Neutrophil (primary cell): ENCODE results near the gene RMI2.
A peak's percentile ranks its signal among the peaks of the same experiment; 100 is the strongest.
"Not testable (repeated sequence)": the region's sequence is repeated elsewhere in the genome, so short reads cannot be mapped to it uniquely, and the experiment has no call there.

Experiments used
- H3K27ac ChIP-seq: fragments of 200-600 bp; sonication (generic); 2 replicates; pipeline ENCODE4 v1.5.1; 2016; ENCODE audit warnings: mild to moderate bottlenecking, moderate library complexity
- H3K27me3 ChIP-seq: fragments of 200-600 bp; sonication (generic); 2 replicates; pipeline ENCODE4 v1.6.0; 2016; ENCODE audit warnings: mild to moderate bottlenecking
- H3K36me3 ChIP-seq: fragments of 200-600 bp; sonication (generic); 2 replicates; pipeline ENCODE4 v1.5.1; 2017
- H3K4me1 ChIP-seq, 2 experiments: fragments of 200-600 bp in 1 of 2; sonication (generic) in 1 of 2; 1 replicate in 1 of 2; 2 replicates in 1 of 2; pipeline versions ENCODE4 v1.5.1 to v1.6.1; 2013 to 2016; ENCODE audit warnings: low read depth in 1 of 2, low read length in 1 of 2, mild to moderate bottlenecking in 1 of 2, moderate library complexity in 1 of 2; ENCODE audit not compliant: control insufficient read depth in 1 of 2, insufficient read depth in 1 of 2
- H3K4me3 ChIP-seq, 2 experiments: fragments of 200-600 bp in 1 of 2; sonication (generic) in 1 of 2; 1 replicate in 1 of 2; 2 replicates in 1 of 2; pipeline ENCODE4 v1.5.1; 2013 to 2016; ENCODE audit warnings: low read depth in 1 of 2, low read length in 1 of 2, mild to moderate bottlenecking in 1 of 2, moderate library complexity in 1 of 2
- H3K9me3 ChIP-seq: fragments of 200-600 bp; sonication (generic); 2 replicates; pipeline ENCODE4 v1.5.1; 2016
- TF ChIP-seq, protein P1 (sequence below): fragments of 200-600 bp; sonication (generic); IDR thresholded peaks from 2 replicates; pipeline ENCODE4 v1.5.1; 2016; ENCODE audit warnings: antibody characterized with exemption

RMI2 gene

GRCh38 chr16:11360641-11361373 lies 15.5 kb downstream of the RMI2 start:
- Histone ChIP-seq H3K36me3 (no peaks in the 10 kb centered on the region), H3K9me3 (no peaks in the 10 kb centered on the region), H3K27ac (no peak overlapping the region), H3K4me3 (no peak overlapping the region), H3K4me1 (peaks cover 24 to 28% of the 10 kb centered on the region in 2 experiments), H3K27me3 (peaks cover 68% of the 10 kb centered on the region)
- TF ChIP-seq, protein P1, sequence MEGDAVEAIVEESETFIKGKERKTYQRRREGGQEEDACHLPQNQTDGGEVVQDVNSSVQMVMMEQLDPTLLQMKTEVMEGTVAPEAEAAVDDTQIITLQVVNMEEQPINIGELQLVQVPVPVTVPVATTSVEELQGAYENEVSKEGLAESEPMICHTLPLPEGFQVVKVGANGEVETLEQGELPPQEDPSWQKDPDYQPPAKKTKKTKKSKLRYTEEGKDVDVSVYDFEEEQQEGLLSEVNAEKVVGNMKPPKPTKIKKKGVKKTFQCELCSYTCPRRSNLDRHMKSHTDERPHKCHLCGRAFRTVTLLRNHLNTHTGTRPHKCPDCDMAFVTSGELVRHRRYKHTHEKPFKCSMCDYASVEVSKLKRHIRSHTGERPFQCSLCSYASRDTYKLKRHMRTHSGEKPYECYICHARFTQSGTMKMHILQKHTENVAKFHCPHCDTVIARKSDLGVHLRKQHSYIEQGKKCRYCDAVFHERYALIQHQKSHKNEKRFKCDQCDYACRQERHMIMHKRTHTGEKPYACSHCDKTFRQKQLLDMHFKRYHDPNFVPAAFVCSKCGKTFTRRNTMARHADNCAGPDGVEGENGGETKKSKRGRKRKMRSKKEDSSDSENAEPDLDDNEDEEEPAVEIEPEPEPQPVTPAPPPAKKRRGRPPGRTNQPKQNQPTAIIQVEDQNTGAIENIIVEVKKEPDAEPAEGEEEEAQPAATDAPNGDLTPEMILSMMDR, result no peak

GRCh38 chr16:11361701-11362451 lies 16.6 kb downstream of the RMI2 start:
- Histone ChIP-seq H3K9me3 (no peaks in the 10 kb centered on the region), H3K36me3 (no peaks in the 10 kb centered on the region), H3K27ac (no peak overlapping the region), H3K4me3 (peak overlapping the region; percentile 39 to 49), H3K4me1 (peaks cover 24 to 28% of the 10 kb centered on the region in 2 experiments), H3K27me3 (peaks cover 68% of the 10 kb centered on the region)
- TF ChIP-seq, protein P1, result no peak

DNA sequence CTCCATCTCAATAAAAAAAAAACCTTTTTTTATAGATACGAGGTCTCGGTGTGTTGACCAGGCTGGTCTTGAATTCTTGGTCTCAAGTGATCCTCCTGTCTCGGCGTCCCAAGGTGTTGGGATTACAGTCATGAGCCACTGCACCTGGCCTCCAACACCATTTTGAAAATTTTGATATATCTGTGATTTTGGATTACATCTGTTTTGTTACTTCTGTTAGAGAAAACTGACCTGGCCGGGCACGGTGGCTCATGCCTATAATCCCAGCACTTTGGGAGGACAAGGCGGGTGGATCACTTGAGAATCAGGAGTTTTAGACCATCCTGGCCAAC lies 18.6 kb downstream of the RMI2 start:
- Histone ChIP-seq H3K9me3 (no peaks in the 10 kb centered on the region), H3K4me1 (peaks cover 33 to 36% of the 10 kb centered on the region in 2 experiments), H3K27ac (no peak overlapping the region), H3K36me3 (no peaks in the 10 kb centered on the region), H3K27me3 (peaks cover 53% of the 10 kb centered on the region), H3K4me3 (no peak overlapping the region)
- TF ChIP-seq, protein P1, result no peak

- H3K4me3 ChIP-seq, result no peak overlapping the region
- H3K36me3 ChIP-seq, result no peaks in the 10 kb centered on the region
- TF ChIP-seq, protein P1, result no peak
- peaks cover 20 to 26% of the 10 kb centered on the region in 2 experiments for H3K4me1 ChIP-seq
- peaks cover 28% of the 10 kb centered on the region for H3K27me3 ChIP-seq
- no peak overlapping the region for H3K27ac ChIP-seq
- no peaks in the 10 kb centered on the region for H3K9me3 ChIP-seq
Observed at GRCh38 chr16:11367483-11367906, 22.2 kb downstream of the RMI2 start.

DNA sequence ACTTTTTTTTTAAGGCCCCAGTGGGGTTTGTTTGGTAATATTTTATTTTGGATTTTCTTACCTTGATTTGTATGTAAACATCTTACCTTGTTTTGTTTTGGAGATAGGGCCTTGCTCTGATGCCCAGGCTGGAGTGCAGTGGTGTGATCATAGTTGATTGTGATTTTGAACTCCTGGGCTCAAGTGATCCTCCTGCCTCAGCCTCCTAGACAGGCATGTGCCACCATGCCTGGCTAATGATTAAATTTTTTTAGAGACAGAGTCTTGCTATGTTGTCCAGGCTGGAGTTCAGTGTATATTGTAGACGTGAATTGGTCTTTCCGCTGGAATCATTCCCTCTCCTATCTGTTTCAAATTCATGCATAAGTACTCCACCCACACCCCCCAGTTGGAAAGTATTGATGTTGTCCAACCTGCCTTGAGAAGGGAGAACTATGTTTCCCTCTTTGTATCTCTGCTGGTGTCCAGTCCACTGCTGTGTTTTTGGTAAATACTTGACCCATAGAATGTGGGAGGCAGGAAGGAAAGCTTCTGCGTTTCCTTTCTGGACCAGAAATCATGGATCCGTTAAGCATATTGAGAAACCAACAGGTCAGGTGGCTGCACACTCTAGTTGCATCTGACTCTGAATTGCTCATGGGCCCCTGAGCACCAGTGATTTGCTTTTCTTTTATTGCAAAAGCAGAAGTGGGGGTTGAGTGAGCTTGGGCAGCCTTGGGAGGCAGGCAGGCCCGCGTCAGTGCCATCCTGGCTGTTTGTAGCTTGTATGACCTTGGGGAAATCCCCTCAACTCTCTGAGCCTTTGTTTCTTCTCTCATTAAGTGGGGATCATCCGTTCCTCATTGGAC lies 25.0 kb downstream of the RMI2 start:
- H3K27me3 ChIP-seq, result peaks cover 2% of the 10 kb centered on the region
- no peaks in the 10 kb centered on the region for H3K36me3 ChIP-seq
- H3K4me1 ChIP-seq, result peaks cover 13 to 14% of the 10 kb centered on the region in 2 experiments
- H3K27ac ChIP-seq, result peak overlapping the region; percentile 25
- H3K4me3 ChIP-seq, result no peak overlapping the region
- no peaks in the 10 kb centered on the region for H3K9me3 ChIP-seq
- TF ChIP-seq, protein P1, result no peak

DNA sequence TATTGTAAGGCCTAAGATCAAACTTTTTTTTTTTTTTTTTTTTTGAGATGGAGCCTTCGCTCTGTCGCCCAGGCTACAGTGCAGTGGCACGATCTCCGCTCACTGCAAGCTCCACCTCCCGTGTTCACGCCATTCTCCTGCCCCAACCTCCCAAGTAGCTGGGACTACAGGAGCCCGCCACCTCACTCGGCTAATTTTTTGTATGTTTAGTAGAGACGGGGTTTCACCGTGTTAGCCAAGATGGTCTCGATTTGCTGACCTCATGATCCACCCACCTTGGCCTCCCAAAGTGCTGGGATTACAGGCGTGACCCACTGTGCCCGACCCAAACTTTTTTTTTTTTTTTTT lies 25.6 kb downstream of the RMI2 start:
- H3K36me3 ChIP-seq, H3K27ac ChIP-seq, H3K4me3 ChIP-seq, H3K27me3 ChIP-seq, H3K9me3 ChIP-seq: not testable (repeated sequence)
- H3K4me1 ChIP-seq, result peaks cover 13 to 14% of the 10 kb centered on the region in 2 experiments
